HCT116 (cell line): Measurements from ENCODE around the gene IYD. TPM values are rescaled to one million over a fixed set of nuclear protein-coding genes. Genes with fewer than 3 reads are reported as not detected.

Experiments used
- ATAC-seq: fragments of 200-7000 bp; cut with Tn5 transposase; 2 replicates; pipeline ENCODE4 v1.9.1; 2020; ENCODE audit warnings: mild to moderate bottlenecking, moderate library complexity
- BruUV-seq: library from RNA; stranded (reverse); fragments of 400-500 nt; replicated peaks from 2 replicates; lab custom pipeline; 2021; lab: Mats Ljungman, UMichigan
- CTCF ChIA-PET: fragments of 300-600 bp; sonication (Branson Sonifier 250); formaldehyde crosslinking; loops from one replicate; lab custom pipeline; 2021; ENCODE audit warnings: antibody characterized with exemption; lab: Charles Lee
- POLR2A ChIA-PET: fragments of 300-600, 350-600 bp; sonication (Branson Sonifier 250); formaldehyde crosslinking; loops from one replicate; lab custom pipeline; 2021; ENCODE audit warnings: antibody characterized with exemption; lab: Charles Lee
- RAD21 ChIA-PET, 2 experiments: fragments of 300-600 bp; sonication (Branson Sonifier 250); formaldehyde crosslinking; loops; one replicate each; lab custom pipeline; 2023; ENCODE audit warnings: low total read pairs in 2 of 2; ENCODE audit not compliant: uncharacterized antibody in 2 of 2, unreplicated experiment in 2 of 2, low non-redundant PET in 1 of 2; lab: Charles Lee
- DNase-seq: peaks from one replicate; pipeline ENCODE4 v3.0.0-alpha.2; 2010; ENCODE audit warnings: low read depth, low spot score
- H2AFZ ChIP-seq: fragments of 200-600 bp; shearing (Covaris generic), sonication (generic); 2 replicates; pipeline ENCODE4 v1.6.1; 2017; ENCODE audit warnings: low read depth, mixed run types, mixed read lengths, antibody characterized with exemption, low read length; ENCODE audit not compliant: poor library complexity, severe bottlenecking
- H3K27ac ChIP-seq: 2 replicates; pipeline ENCODE4 v1.5.1; 2012; ENCODE audit warnings: low read depth, low read length
- H3K27me3 ChIP-seq: fragments of 200-600 bp; sonication (generic); 2 replicates; pipeline ENCODE4 v1.6.1; 2016; ENCODE audit warnings: mixed run types, low read length, mixed read lengths; ENCODE audit not compliant: insufficient read depth
- H3K36me3 ChIP-seq, 2 experiments: fragments of 200-500 bp in 1 of 2; fragments of 200-600 bp in 1 of 2; sonication (Bioruptor generic) in 1 of 2; sonication (generic) in 1 of 2; 2 replicates each; pipeline versions ENCODE4 v1.5.1 to v1.6.1; 2014 to 2016; ENCODE audit warnings: low read length in 2 of 2, inconsistent platforms in 1 of 2, mixed read lengths in 1 of 2, mixed run types in 1 of 2; ENCODE audit not compliant: insufficient read depth in 2 of 2, control insufficient read depth in 1 of 2
- H3K4me1 ChIP-seq, 2 experiments: fragments of 200-600 bp in 1 of 2; sonication (generic) in 1 of 2; 2 replicates each; pipeline versions ENCODE4 v1.5.1 to v1.6.1; 2012 to 2017; ENCODE audit warnings: low read length in 2 of 2, inconsistent platforms in 1 of 2, mild to moderate bottlenecking in 1 of 2, mixed read lengths in 1 of 2, mixed run types in 1 of 2, moderate library complexity in 1 of 2; ENCODE audit not compliant: insufficient read depth in 2 of 2, control insufficient read depth in 1 of 2
- H3K4me2 ChIP-seq: fragments of 200-600 bp; sonication (generic); 2 replicates; pipeline ENCODE4 v1.6.1; 2017; ENCODE audit warnings: mixed run types, low read length, mixed read lengths
- H3K4me3 ChIP-seq, 2 experiments: fragments of 200-600 bp in 1 of 2; sonication (generic) in 1 of 2; replicated peaks in 1 of 2; 2 replicates each; pipeline ENCODE4 v1.5.1; 2011 to 2016; ENCODE audit warnings: low read length in 2 of 2, control low read depth in 1 of 2, low read depth in 1 of 2, mild to moderate bottlenecking in 1 of 2, mixed read lengths in 1 of 2, mixed run types in 1 of 2
- H3K79me2 ChIP-seq: fragments of 200-600 bp; sonication (generic); 2 replicates; pipeline ENCODE4 v1.6.1; 2017; ENCODE audit warnings: mild to moderate bottlenecking, mixed run types, low read length, moderate library complexity, mixed read lengths; ENCODE audit not compliant: insufficient read depth
- H3K9ac ChIP-seq: fragments of 200-600 bp; sonication (generic); 2 replicates; pipeline ENCODE4 v1.6.1; 2016; ENCODE audit warnings: low read length, mixed read lengths
- H3K9me2 ChIP-seq: fragments of 200-600 bp; sonication (generic), shearing (Covaris generic); 2 replicates; pipeline ENCODE4 v1.6.1; 2017; ENCODE audit warnings: mixed run types, mild to moderate bottlenecking, moderate library complexity; ENCODE audit not compliant: insufficient read depth
- H3K9me3 ChIP-seq, 2 experiments: fragments of 200-500 bp in 1 of 2; fragments of 200-600 bp in 1 of 2; sonication (Bioruptor generic) in 1 of 2; sonication (generic) in 1 of 2; 2 replicates each; pipeline ENCODE4 v1.6.1; 2014 to 2017; ENCODE audit warnings: low read length in 2 of 2, mixed read lengths in 2 of 2, inconsistent platforms in 1 of 2, low read depth in 1 of 2, mild to moderate bottlenecking in 1 of 2, mixed run types in 1 of 2, moderate library complexity in 1 of 2; ENCODE audit not compliant: control insufficient read depth in 1 of 2, insufficient read depth in 1 of 2
- H4K20me1 ChIP-seq: fragments of 200-600 bp; sonication (generic), shearing (Covaris generic); 2 replicates; pipeline ENCODE4 v1.6.1; 2017; ENCODE audit warnings: mixed run types, mild to moderate bottlenecking, moderate library complexity; ENCODE audit not compliant: insufficient read depth
- CBX3 ChIP-seq: IDR thresholded peaks from 2 replicates; pipeline ENCODE4 v1.6.1; 2012; ENCODE audit warnings: low read depth
- CEBPB ChIP-seq: IDR thresholded peaks from 2 replicates; pipeline ENCODE4 v1.6.1; 2012; ENCODE audit warnings: low read depth
- ELF1 ChIP-seq: IDR thresholded peaks from 2 replicates; pipeline ENCODE4 v1.6.1; 2012; ENCODE audit warnings: low read depth, borderline replicate concordance
- EZH2 ChIP-seq: fragments of 200-600 bp; sonication (generic); IDR thresholded peaks from 2 replicates; pipeline ENCODE4 v1.6.1; 2017; ENCODE audit warnings: antibody characterized with exemption, mixed run types
- EZH2phosphoT487 ChIP-seq: fragments of 200-600 bp; IDR thresholded peaks from 2 replicates; pipeline ENCODE4 v1.6.1; 2018; ENCODE audit warnings: antibody characterized with exemption, borderline replicate concordance
- JUND ChIP-seq: IDR thresholded peaks from 2 replicates; pipeline ENCODE4 v1.6.1; 2012
- RAD21 ChIP-seq: IDR thresholded peaks from 2 replicates; pipeline ENCODE4 v1.6.1; 2012; ENCODE audit warnings: low read depth, mild to moderate bottlenecking
- SIN3A ChIP-seq: IDR thresholded peaks from 2 replicates; pipeline ENCODE4 v1.6.1; 2012; ENCODE audit warnings: low read depth
- TCF7L2 ChIP-seq: IDR thresholded peaks from 2 replicates; pipeline ENCODE4 v1.7.0; 2011; ENCODE audit warnings: borderline replicate concordance, inconsistent platforms; ENCODE audit not compliant: insufficient read depth, insufficient read length; ENCODE audit errors: extremely low read depth
- intact Hi-C: fragments of 100-400 bp; cut with micrococcal nuclease; formaldehyde crosslinking; loops from 2 replicates; pipeline ENCODE4 v1.10.0; 2022
- total RNA-seq: library from RNA; stranded (reverse); gene quantifications from one replicate; pipeline ENCODE4 v1.2.1, GENCODE V29; 2021; ENCODE audit not compliant: unreplicated experiment
- TF ChIP-seq, protein P1 (sequence below): IDR thresholded peaks from 2 replicates; pipeline ENCODE4 v1.6.1; 2012
- TF ChIP-seq, protein P2 (sequence below): IDR thresholded peaks from 2 replicates; pipeline ENCODE4 v1.6.1; 2012

Gene IYD
- total RNA-seq, 1 experiment from 2014 or later = not detected

DNA sequence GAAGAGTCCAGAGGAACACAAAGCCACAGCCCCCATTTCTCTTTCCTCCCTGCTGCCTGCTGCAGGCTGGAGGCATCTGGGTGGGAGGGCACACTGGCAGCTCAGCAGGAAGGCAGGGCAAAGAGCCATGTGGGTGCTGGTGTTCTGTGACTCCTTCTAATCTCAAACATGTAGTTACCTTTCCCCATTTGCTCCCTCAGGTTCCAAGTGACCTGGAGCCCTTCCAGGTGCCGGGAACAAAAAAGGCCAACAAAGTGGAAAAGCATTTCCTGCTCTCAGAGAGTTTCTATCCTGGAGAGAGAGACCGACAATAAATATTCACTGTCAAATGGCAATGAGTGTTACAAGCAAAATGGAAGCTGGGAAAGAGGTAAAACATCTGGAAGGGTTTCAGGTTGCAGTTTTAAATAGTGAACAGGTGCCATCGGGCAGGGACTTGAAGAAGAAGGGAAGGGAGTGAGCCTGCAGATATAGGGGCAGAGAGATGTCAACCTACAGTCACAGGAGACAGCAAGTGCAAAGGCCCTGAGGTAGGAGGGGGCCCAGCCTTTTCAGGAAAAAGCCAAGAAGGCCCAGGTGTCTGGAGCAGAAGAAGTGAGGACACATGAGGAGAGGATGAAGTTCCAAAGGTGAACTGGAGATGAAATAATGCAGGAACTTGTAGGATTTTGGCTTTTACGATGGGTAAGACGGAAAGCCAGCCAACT, 43.6 kb upstream of the IYD start:
- ChIA-PET CTCF (interaction anchor here (0.8 kb wide), 1 partner anchor 244 kb away, joined by 3 read pairs; no protein-coding TSS in a partner anchor), RAD21 (no interaction called here), POLR2A (no interaction called here)
- H3K4me1 ChIP-seq = peaks cover 3 to 9% of the 10 kb centered on the region in 2 experiments; a peak in 2 of 4 replicates
- no peaks in the 10 kb centered on the region for H3K36me3 ChIP-seq
- BruUV-seq = no TSS peak
- H2AFZ ChIP-seq = no peak overlapping the region
- H3K9ac ChIP-seq = no peak overlapping the region
- no peaks in the 10 kb centered on the region for H3K9me3 ChIP-seq
- intact Hi-C loops = no loop called here
- H3K4me2 ChIP-seq = no peak overlapping the region; the same call in 1 of the 2 replicates
- H3K27ac ChIP-seq = no peak overlapping the region
- no peaks in the 10 kb centered on the region for H4K20me1 ChIP-seq
- no peak for ATAC-seq
- DNase-seq = no peak
- H3K9me2 ChIP-seq = no peaks in the 10 kb centered on the region
- no peaks in the 10 kb centered on the region for H3K79me2 ChIP-seq
- H3K4me3 ChIP-seq = no peak overlapping the region
- H3K27me3 ChIP-seq = no peaks in the 10 kb centered on the region
- TF ChIP-seq, protein P1, sequence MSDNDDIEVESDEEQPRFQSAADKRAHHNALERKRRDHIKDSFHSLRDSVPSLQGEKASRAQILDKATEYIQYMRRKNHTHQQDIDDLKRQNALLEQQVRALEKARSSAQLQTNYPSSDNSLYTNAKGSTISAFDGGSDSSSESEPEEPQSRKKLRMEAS = 0 out of 2 replicates have a peak, but pooled peaks have one; percentile 8
- no peak for TF ChIP-seq ELF1

DNA sequence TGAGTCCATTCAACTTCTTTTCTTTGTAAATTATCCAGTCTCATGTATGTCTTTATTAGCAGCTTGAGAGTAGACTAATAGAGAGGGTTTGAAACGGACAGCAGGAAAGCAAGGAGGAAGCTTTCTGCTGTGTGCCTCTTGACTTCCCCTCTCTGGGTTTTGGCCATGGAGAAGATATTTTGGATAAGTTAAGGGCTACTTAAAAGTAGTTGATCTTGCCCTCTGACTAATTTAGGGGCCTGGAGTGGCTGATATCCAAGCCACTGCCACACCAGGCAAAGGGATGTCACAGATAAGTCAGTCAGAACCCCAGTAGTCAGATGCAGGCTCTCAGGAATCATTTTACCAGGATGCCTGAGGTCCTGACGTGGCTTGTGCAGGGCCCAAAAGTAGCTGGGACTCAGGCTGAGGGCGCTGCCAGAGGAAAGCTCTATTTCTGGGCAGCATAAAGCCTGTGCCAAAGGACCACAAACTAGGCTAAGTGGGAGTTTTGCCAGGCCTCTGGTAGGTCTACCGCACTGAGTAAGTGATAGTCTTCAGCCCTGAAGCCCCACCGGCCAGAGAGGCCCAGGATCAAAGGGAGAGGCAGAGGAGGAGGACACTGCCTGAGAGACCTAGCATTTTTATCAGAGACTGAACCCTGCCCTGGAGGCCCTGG, 41.6 kb upstream of the IYD start:
- no peaks in the 10 kb centered on the region for H3K36me3 ChIP-seq
- H3K4me3 ChIP-seq = no peak overlapping the region
- no TSS peak for BruUV-seq
- H3K9me3 ChIP-seq = no peaks in the 10 kb centered on the region
- no peak for ATAC-seq
- H3K27me3 ChIP-seq = no peaks in the 10 kb centered on the region
- intact Hi-C loops = no loop called here
- H3K79me2 ChIP-seq = no peaks in the 10 kb centered on the region
- DNase-seq = no peak
- TF ChIP-seq CBX3 = no peak
- TF ChIP-seq EZH2phosphoT487 = no peak
- TF ChIP-seq JUND = no peak
- TF ChIP-seq SIN3A = no peak
- no peak for TF ChIP-seq CEBPB
- TF ChIP-seq, protein P2, sequence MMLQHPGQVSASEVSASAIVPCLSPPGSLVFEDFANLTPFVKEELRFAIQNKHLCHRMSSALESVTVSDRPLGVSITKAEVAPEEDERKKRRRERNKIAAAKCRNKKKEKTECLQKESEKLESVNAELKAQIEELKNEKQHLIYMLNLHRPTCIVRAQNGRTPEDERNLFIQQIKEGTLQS = no peak
- no peak for TF ChIP-seq RAD21
- TF ChIP-seq TCF7L2 = no peak
- no peak for TF ChIP-seq EZH2
- TF ChIP-seq, protein P1 = no peak
- no peak overlapping the region for H3K9ac ChIP-seq
- H3K4me2 ChIP-seq = no peak overlapping the region
- no peak overlapping the region for H3K27ac ChIP-seq
- CTCF ChIA-PET = no interaction called here
- peaks cover 3 to 9% of the 10 kb centered on the region in 2 experiments; a peak in 2 of 4 replicates for H3K4me1 ChIP-seq
- H3K9me2 ChIP-seq = no peaks in the 10 kb centered on the region
- POLR2A ChIA-PET = no interaction called here
- RAD21 ChIA-PET = no interaction called here
- H2AFZ ChIP-seq = no peak overlapping the region
- no peaks in the 10 kb centered on the region for H4K20me1 ChIP-seq
